ENCODE data around the gene EPS15.

- TF ChIP-seq POLR2A (IDR thresholded peaks at IDR 0.05; ENCODE audit: low read length) (no peak), GATA1 (IDR thresholded peaks at IDR 0.05; ENCODE audit: low read depth, low read length) (no peak)
These were observed 197.2 kb downstream of the EPS15 start for GRCh38 chr1:51321924-51322280.
